Measurements from ENCODE around the gene PIP5KL1.

Gene PIP5KL1

GRCh38 chr9:127898433-127899127 is 32.0 kb downstream of the PIP5KL1 start:
- ATAC-seq: peak; percentile 72
- TF ChIP-seq CSRNP3 (CRISPR knock-in tag; IDR thresholded peaks at IDR 0.05) (no peak), PPARA (CRISPR knock-in tag; IDR thresholded peaks at IDR 0.05; ENCODE audit: borderline replicate concordance) (no peak), TCF4 (CRISPR knock-in tag; IDR thresholded peaks at IDR 0.05; ENCODE audit: borderline replicate concordance) (no peak), ZNF8 (CRISPR knock-in tag; IDR thresholded peaks at IDR 0.05) (no peak), ZFP3 (CRISPR knock-in tag; IDR thresholded peaks at IDR 0.05) (peak; percentile 90), ZC3H10 (CRISPR knock-in tag; IDR thresholded peaks at IDR 0.05) (no peak)
- TF ChIP-seq, protein P1, sequence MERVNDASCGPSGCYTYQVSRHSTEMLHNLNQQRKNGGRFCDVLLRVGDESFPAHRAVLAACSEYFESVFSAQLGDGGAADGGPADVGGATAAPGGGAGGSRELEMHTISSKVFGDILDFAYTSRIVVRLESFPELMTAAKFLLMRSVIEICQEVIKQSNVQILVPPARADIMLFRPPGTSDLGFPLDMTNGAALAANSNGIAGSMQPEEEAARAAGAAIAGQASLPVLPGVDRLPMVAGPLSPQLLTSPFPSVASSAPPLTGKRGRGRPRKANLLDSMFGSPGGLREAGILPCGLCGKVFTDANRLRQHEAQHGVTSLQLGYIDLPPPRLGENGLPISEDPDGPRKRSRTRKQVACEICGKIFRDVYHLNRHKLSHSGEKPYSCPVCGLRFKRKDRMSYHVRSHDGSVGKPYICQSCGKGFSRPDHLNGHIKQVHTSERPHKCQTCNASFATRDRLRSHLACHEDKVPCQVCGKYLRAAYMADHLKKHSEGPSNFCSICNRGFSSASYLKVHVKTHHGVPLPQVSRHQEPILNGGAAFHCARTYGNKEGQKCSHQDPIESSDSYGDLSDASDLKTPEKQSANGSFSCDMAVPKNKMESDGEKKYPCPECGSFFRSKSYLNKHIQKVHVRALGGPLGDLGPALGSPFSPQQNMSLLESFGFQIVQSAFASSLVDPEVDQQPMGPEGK (CRISPR knock-in tag; IDR thresholded peaks at IDR 0.05; ENCODE audit: borderline replicate concordance): no peak

GRCh38 chr9:127897193-127897692 is 33.3 kb downstream of the PIP5KL1 start:
- TF ChIP-seq ISL1 (CRISPR knock-in tag; IDR thresholded peaks at IDR 0.05) (no peak), PPARA (CRISPR knock-in tag; IDR thresholded peaks at IDR 0.05; ENCODE audit: borderline replicate concordance) (no peak), ZNF8 (CRISPR knock-in tag; IDR thresholded peaks at IDR 0.05) (no peak), CSDC2 (CRISPR knock-in tag; IDR thresholded peaks at IDR 0.05) (no peak), POU6F1 (CRISPR knock-in tag; IDR thresholded peaks at IDR 0.05; ENCODE audit: borderline replicate concordance, low read depth) (no peak), RARB (CRISPR knock-in tag; IDR thresholded peaks at IDR 0.05) (no peak), OSR1 (CRISPR knock-in tag; IDR thresholded peaks at IDR 0.05) (no peak), ESRRG (CRISPR knock-in tag; IDR thresholded peaks at IDR 0.05) (no peak)
- peak; percentile 67 for ATAC-seq

DNA sequence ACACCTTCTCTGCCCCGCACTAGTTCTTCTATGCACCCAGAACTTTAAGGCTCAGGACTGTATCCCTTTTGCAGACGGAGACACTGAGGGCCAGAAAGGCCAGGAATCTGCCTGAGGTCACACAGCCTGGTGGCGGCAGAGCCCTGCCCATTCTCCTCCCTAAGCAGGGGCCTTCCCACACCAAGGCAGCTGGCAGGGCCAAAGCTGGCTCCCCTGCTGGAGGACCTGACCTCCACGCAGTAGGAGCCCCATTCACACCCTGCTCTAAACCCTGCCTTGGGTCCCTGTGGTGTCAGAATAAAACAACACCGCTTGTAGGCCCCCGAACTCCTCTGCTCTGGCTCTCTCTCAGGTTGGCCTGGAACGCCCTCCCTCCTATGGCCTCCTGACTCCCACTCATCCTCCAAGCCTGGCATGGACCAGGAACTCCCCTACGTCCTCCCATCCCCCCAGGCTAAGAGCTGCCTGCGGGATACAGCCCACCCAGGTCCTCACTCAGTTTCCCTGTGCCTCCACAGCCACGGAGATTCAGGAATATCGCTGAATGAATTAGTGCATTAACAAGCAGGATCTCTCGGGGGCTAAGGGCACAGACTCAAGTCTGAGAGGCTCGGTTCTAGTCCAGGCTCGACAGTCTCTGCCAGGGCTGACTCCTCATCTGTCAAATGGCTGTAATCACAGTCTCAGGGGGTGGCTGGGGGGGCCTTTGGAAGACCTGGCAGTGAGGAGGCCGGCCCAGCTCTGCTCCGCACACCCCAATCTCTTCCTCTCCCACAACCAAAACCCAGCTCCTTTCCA is 34.0 kb downstream of the PIP5KL1 start:
- TF ChIP-seq ZNF8 (CRISPR knock-in tag; IDR thresholded peaks at IDR 0.05) (no peak), ZFP30 (CRISPR knock-in tag; IDR thresholded peaks at IDR 0.05) (no peak), ARNTL (CRISPR knock-in tag; IDR thresholded peaks at IDR 0.05; ENCODE audit: borderline replicate concordance, low read depth) (no peak), ZNF565 (CRISPR knock-in tag; conservative IDR thresholded peaks at IDR 0.05; ENCODE audit: low read depth) (no peak), CSDC2 (CRISPR knock-in tag; IDR thresholded peaks at IDR 0.05) (no peak), RARB (CRISPR knock-in tag; IDR thresholded peaks at IDR 0.05) (no peak), SNAI2 (CRISPR knock-in tag; IDR thresholded peaks at IDR 0.05) (no peak), GLIS3 (CRISPR knock-in tag; IDR thresholded peaks at IDR 0.05) (no peak)
- ATAC-seq: no peak

DNA sequence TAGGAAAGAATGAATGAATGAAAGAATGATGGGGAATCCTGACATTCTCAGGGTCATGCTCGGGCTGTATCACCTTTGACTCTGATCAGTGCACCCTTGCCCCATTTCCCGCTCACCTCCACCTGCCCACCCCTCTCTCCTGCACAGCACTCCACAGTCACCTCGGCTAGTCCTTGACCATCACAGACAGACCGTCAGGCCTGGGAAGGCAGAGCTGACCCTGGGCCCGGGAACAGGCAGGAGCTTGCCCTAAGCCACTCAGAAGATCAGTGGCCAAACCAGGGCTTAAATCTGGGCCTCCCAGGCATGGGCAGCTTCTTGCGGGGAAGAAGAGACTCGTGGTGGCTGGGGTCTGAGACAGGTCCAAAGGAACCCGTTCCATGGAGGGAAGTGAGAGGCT is 34.8 kb downstream of the PIP5KL1 start:
- TF ChIP-seq RARB (CRISPR knock-in tag; IDR thresholded peaks at IDR 0.05) (no peak), ZFP3 (CRISPR knock-in tag; IDR thresholded peaks at IDR 0.05) (no peak)
- TF ChIP-seq, protein P2, sequence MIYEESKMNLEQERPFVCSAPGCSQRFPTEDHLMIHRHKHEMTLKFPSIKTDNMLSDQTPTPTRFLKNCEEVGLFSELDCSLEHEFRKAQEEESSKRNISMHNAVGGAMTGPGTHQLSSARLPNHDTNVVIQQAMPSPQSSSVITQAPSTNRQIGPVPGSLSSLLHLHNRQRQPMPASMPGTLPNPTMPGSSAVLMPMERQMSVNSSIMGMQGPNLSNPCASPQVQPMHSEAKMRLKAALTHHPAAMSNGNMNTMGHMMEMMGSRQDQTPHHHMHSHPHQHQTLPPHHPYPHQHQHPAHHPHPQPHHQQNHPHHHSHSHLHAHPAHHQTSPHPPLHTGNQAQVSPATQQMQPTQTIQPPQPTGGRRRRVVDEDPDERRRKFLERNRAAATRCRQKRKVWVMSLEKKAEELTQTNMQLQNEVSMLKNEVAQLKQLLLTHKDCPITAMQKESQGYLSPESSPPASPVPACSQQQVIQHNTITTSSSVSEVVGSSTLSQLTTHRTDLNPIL (CRISPR knock-in tag; IDR thresholded peaks at IDR 0.05; ENCODE audit: low read depth): no peak
- TF ChIP-seq, protein P1 (CRISPR knock-in tag; IDR thresholded peaks at IDR 0.05; ENCODE audit: borderline replicate concordance): no peak
- ATAC-seq: no peak

Data from SK-N-SH treated with all-trans-retinoic acid at 6 μM for 48 hours (cell line).